BLaER1 (cell line): Measurements from ENCODE around the gene RNF115.

ENCODE experiments used
- H3K27ac ChIP-seq: shearing (Covaris generic); formaldehyde crosslinking; 2 replicates; pipeline ENCODE4 v1.8.1; 2022
- H3K27me3 ChIP-seq: shearing (Covaris generic); formaldehyde crosslinking; 2 replicates; pipeline ENCODE4 v1.8.1; 2022
- H3K36me3 ChIP-seq: shearing (Covaris generic); formaldehyde crosslinking; 2 replicates; pipeline ENCODE4 v1.8.1; 2022
- H3K4me1 ChIP-seq: shearing (Covaris generic); formaldehyde crosslinking; 2 replicates; pipeline ENCODE4 v1.8.1; 2022
- H3K4me2 ChIP-seq: shearing (Covaris generic); formaldehyde crosslinking; 2 replicates; pipeline ENCODE4 v1.8.1; 2022
- H3K4me3 ChIP-seq: shearing (Covaris generic); formaldehyde crosslinking; 2 replicates; pipeline ENCODE4 v1.8.1; 2022
- H3K9ac ChIP-seq: shearing (Covaris generic); formaldehyde crosslinking; 2 replicates; pipeline ENCODE4 v1.8.1; 2022
- H3K9me3 ChIP-seq: shearing (Covaris generic); formaldehyde crosslinking; 2 replicates; pipeline ENCODE4 v1.8.1; 2022
- H4K20me1 ChIP-seq: shearing (Covaris generic); formaldehyde crosslinking; 2 replicates; pipeline ENCODE4 v1.8.1; 2022
- Cebpa-rat ChIP-seq: shearing (Covaris generic); IDR thresholded peaks from 2 replicates; pipeline ENCODE4 v1.8.1; 2022

RNF115 gene

GRCh38 chr1:145702052-145702451 lies 121.8 kb downstream of the RNF115 start:
- Histone ChIP-seq H3K4me3 (no peak overlapping the region), H4K20me1 (no peaks in the 10 kb centered on the region), H3K9ac (no peak overlapping the region), H3K4me2 (no peak overlapping the region), H3K36me3 (no peaks in the 10 kb centered on the region), H3K9me3 (no peaks in the 10 kb centered on the region), H3K4me1 (no peaks in the 10 kb centered on the region), H3K27ac (no peak overlapping the region), H3K27me3 (no peaks in the 10 kb centered on the region)
- no peak for TF ChIP-seq Cebpa-rat

- no peaks in the 10 kb centered on the region for H4K20me1 ChIP-seq
- H3K4me1 ChIP-seq: 0 out of 2 replicates have a peak, but pooled peaks cover 2% of the 10 kb centered on the region
- H3K9me3 ChIP-seq: no peaks in the 10 kb centered on the region
- H3K4me2 ChIP-seq: no peak overlapping the region
- H3K4me3 ChIP-seq: no peak overlapping the region
- no peak for TF ChIP-seq Cebpa-rat
- H3K27ac ChIP-seq: no peak overlapping the region
- H3K27me3 ChIP-seq: no peaks in the 10 kb centered on the region
- H3K36me3 ChIP-seq: no peaks in the 10 kb centered on the region
- H3K9ac ChIP-seq: no peak overlapping the region
Observed at GRCh38 chr1:145701306-145701862, 122.5 kb downstream of the RNF115 start.

GRCh38 chr1:145696630-145696960 lies 127.3 kb downstream of the RNF115 start:
- H3K4me1 ChIP-seq: 0 out of 2 replicates have a peak, but pooled peaks cover 8% of the 10 kb centered on the region
- no peak overlapping the region for H3K9ac ChIP-seq
- H3K27ac ChIP-seq: no peak overlapping the region
- no peaks in the 10 kb centered on the region for H3K9me3 ChIP-seq
- no peaks in the 10 kb centered on the region for H3K27me3 ChIP-seq
- TF ChIP-seq Cebpa-rat: no peak
- H3K4me3 ChIP-seq: no peak overlapping the region
- H4K20me1 ChIP-seq: no peaks in the 10 kb centered on the region
- H3K4me2 ChIP-seq: no peak overlapping the region
- no peaks in the 10 kb centered on the region for H3K36me3 ChIP-seq

- Histone ChIP-seq H3K27ac (no peak overlapping the region), H3K4me3 (no peak overlapping the region), H3K36me3 (no peaks in the 10 kb centered on the region), H3K9me3 (no peaks in the 10 kb centered on the region), H3K9ac (no peak overlapping the region), H3K4me1 (peaks cover 11% of the 10 kb centered on the region), H4K20me1 (no peaks in the 10 kb centered on the region), H3K4me2 (no peak overlapping the region), H3K27me3 (no peaks in the 10 kb centered on the region)
- no peak for TF ChIP-seq Cebpa-rat
Observed at GRCh38 chr1:145695821-145696629, 127.9 kb downstream of the RNF115 start.

- Histone ChIP-seq H3K9me3 (no peaks in the 10 kb centered on the region), H3K4me2 (no peak overlapping the region), H3K4me1 (peaks cover 28% of the 10 kb centered on the region), H4K20me1 (no peaks in the 10 kb centered on the region), H3K27me3 (no peaks in the 10 kb centered on the region), H3K27ac (no peak overlapping the region), H3K4me3 (no peak overlapping the region), H3K9ac (no peak overlapping the region), H3K36me3 (no peaks in the 10 kb centered on the region)
- TF ChIP-seq Cebpa-rat: no peak
Observed at GRCh38 chr1:145692785-145693443, 131.0 kb downstream of the RNF115 start.

GRCh38 chr1:145690587-145691558 lies 133.0 kb downstream of the RNF115 start:
- Histone ChIP-seq H3K27ac (0 out of 2 replicates have a peak overlapping the region, but pooled peaks have one; percentile 10), H3K36me3 (no peaks in the 10 kb centered on the region), H3K4me2 (peak overlapping the region; percentile 53), H3K4me3 (no peak overlapping the region), H4K20me1 (no peaks in the 10 kb centered on the region), H3K4me1 (peaks cover 21% of the 10 kb centered on the region), H3K27me3 (no peaks in the 10 kb centered on the region), H3K9me3 (no peaks in the 10 kb centered on the region), H3K9ac (peak overlapping the region; percentile 6; the same call in 1 of the 2 replicates)
- no peak; the same call in 1 of the 2 replicates for TF ChIP-seq Cebpa-rat

GRCh38 chr1:145689922-145690321 lies 134.0 kb downstream of the RNF115 start:
- H3K9me3 ChIP-seq: no peaks in the 10 kb centered on the region
- no peak overlapping the region for H3K27ac ChIP-seq
- H3K36me3 ChIP-seq: no peaks in the 10 kb centered on the region
- TF ChIP-seq Cebpa-rat: no peak
- peak overlapping the region; percentile 53 for H3K4me2 ChIP-seq
- peaks cover 20% of the 10 kb centered on the region for H3K4me1 ChIP-seq
- H3K9ac ChIP-seq: no peak overlapping the region
- H4K20me1 ChIP-seq: no peaks in the 10 kb centered on the region
- no peaks in the 10 kb centered on the region for H3K27me3 ChIP-seq
- no peak overlapping the region for H3K4me3 ChIP-seq

- Histone ChIP-seq H3K4me3 (no peak overlapping the region), H3K9ac (no peak overlapping the region), H3K36me3 (no peaks in the 10 kb centered on the region), H3K4me1 (peaks cover 20% of the 10 kb centered on the region), H3K9me3 (no peaks in the 10 kb centered on the region), H3K27me3 (no peaks in the 10 kb centered on the region), H3K4me2 (no peak overlapping the region), H3K27ac (no peak overlapping the region), H4K20me1 (no peaks in the 10 kb centered on the region)
- TF ChIP-seq Cebpa-rat: no peak
Observed at GRCh38 chr1:145688924-145689323, 135.0 kb downstream of the RNF115 start.
